Transverse colon (tissue), 4 donors: ENCODE measurements around the gene DLGAP1.

ENCODE experiments used
- POLR2A ChIP-seq: fragments of 450-650 bp; IDR thresholded peaks from one replicate; pipeline ENCODE4 v1.6.1; 2016; ENCODE audit warnings: antibody characterized with exemption, mild to moderate bottlenecking, moderate library complexity
- POLR2AphosphoS5 ChIP-seq, 3 donors: sonication (generic); formaldehyde crosslinking; IDR thresholded peaks; one replicate each; pipeline ENCODE4 v1.6.1; 2016; ENCODE audit warnings: antibody characterized with exemption in 3 of 3
- TF ChIP-seq, protein P1 (sequence below), 5 experiments: fragments of 200-600 bp in 3 of 5; fragments of 450-650 bp in 2 of 5; sonication (generic) in 3 of 5; IDR thresholded peaks; 1 replicate in 2 of 5; 2 replicates in 3 of 5; pipeline ENCODE4 v1.5.1; 2016 to 2017; ENCODE audit warnings: antibody characterized with exemption in 5 of 5, inconsistent platforms in 3 of 5, mild to moderate bottlenecking in 2 of 5, moderate library complexity in 1 of 5

DNA sequence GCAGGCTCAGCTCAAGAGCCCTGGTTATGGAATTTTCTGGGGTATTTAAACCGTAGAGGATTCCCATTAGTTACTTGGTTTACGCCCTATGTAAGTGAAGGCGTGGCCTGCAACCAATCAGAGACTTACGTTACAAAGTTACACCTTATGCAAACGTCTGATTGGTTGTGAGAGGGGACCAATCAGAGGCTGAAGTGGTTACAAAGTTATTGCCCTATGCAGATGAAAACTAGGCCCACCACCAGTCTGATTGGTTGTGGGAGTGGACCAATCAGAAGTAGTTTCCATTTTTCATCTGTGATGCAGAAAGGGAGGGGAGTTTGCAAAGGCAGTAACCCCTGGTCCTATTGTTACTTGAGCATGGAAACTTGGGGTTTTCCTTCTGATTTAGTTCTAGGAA is 49.1 kb downstream of the DLGAP1 start:
- TF ChIP-seq POLR2A (no peak), POLR2AphosphoS5 (IDR thresholded peaks at IDR 0.05) (no peak)
- TF ChIP-seq, protein P1, sequence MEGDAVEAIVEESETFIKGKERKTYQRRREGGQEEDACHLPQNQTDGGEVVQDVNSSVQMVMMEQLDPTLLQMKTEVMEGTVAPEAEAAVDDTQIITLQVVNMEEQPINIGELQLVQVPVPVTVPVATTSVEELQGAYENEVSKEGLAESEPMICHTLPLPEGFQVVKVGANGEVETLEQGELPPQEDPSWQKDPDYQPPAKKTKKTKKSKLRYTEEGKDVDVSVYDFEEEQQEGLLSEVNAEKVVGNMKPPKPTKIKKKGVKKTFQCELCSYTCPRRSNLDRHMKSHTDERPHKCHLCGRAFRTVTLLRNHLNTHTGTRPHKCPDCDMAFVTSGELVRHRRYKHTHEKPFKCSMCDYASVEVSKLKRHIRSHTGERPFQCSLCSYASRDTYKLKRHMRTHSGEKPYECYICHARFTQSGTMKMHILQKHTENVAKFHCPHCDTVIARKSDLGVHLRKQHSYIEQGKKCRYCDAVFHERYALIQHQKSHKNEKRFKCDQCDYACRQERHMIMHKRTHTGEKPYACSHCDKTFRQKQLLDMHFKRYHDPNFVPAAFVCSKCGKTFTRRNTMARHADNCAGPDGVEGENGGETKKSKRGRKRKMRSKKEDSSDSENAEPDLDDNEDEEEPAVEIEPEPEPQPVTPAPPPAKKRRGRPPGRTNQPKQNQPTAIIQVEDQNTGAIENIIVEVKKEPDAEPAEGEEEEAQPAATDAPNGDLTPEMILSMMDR (IDR thresholded peaks at IDR 0.05), result no peak
